ENCODE data around the gene GSK3B.

DNA sequence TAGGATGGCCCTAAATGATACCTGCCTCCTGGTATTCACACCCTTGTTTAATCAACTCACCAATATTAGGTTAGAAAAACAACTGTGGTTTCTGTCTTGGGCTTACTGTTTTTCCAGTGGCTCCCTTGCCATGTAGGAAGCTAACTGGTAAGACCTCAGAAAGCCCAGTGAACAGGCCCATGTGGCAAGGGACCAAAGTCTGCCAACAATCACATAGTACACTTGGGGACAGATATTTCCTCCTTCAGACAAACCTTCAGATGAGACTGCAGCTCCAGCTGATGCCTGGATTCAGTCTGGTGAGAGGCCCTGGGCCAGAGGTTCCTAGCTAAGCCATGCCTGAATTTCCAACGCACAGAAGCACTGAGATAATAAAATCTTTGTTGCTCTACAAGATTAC, 96.1 kb downstream of the GSK3B start:
- TF ChIP-seq, protein P1, sequence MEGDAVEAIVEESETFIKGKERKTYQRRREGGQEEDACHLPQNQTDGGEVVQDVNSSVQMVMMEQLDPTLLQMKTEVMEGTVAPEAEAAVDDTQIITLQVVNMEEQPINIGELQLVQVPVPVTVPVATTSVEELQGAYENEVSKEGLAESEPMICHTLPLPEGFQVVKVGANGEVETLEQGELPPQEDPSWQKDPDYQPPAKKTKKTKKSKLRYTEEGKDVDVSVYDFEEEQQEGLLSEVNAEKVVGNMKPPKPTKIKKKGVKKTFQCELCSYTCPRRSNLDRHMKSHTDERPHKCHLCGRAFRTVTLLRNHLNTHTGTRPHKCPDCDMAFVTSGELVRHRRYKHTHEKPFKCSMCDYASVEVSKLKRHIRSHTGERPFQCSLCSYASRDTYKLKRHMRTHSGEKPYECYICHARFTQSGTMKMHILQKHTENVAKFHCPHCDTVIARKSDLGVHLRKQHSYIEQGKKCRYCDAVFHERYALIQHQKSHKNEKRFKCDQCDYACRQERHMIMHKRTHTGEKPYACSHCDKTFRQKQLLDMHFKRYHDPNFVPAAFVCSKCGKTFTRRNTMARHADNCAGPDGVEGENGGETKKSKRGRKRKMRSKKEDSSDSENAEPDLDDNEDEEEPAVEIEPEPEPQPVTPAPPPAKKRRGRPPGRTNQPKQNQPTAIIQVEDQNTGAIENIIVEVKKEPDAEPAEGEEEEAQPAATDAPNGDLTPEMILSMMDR (conservative IDR thresholded peaks at IDR 0.05; ENCODE audit: low read depth, low read length) = no peak
- no peak for TF ChIP-seq EZH2 (IDR thresholded peaks at IDR 0.05; ENCODE audit: borderline replicate concordance, low read depth, low read length, poor library complexity, severe bottlenecking)
